Measurements from ENCODE around the gene HOXB9.

HOXB9 gene

DNA sequence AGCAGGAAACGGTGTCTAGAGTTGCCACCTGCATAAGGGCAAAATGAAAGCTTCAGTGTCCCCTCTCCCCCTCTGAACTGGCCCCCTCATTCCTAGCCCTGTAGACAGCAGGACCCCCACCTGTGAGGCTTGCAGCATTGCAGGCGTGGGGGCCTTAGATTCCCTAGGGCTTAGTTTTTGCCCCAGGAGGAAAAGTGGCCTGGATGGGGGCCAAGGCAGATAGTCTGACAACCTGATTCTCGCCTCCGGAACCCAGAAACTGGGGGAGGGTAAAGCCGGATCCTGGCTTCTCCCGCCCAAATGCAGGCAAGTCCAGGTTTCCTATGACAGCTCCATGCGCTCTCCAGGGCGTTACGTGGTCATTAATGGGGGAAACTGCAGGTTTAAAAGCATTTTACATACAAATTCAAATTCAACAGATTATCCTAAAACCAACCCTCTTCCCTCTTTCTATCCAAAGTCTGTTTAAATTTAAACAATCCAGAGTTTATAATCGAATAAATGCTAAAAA lies 20.7 kb downstream of the HOXB9 start:
- H3K27ac ChIP-seq (ENCODE audit: low read depth, low read length): no peak overlapping the region
- H4K20me1 ChIP-seq (ENCODE audit: low read depth, low read length): no peaks in the 10 kb centered on the region
- no peak for TF ChIP-seq CTCF (IDR thresholded peaks at IDR 0.05; ENCODE audit: insufficient read depth, low read length, poor library complexity, severe bottlenecking)
- TF ChIP-seq EZH2phosphoT487 (conservative IDR thresholded peaks at IDR 0.05; ENCODE audit: low read length): no peak
- no peak overlapping the region for H3K9ac ChIP-seq (ENCODE audit: low read length)
- no peaks in the 10 kb centered on the region for H3K27me3 ChIP-seq (ENCODE audit: low read length)
- H3K9me2 ChIP-seq (replicated peaks; ENCODE audit: insufficient read depth, low read length): no peaks in the 10 kb centered on the region
- no peaks in the 10 kb centered on the region for H3K9me3 ChIP-seq (ENCODE audit: insufficient read depth, low read length)
- no peak overlapping the region for H3K4me3 ChIP-seq (ENCODE audit: insufficient read depth, low read length, poor library complexity, severe bottlenecking)
- H3K79me2 ChIP-seq (ENCODE audit: insufficient read depth, low read length): no peaks in the 10 kb centered on the region
- no peaks in the 10 kb centered on the region for H3F3A ChIP-seq (ENCODE audit: insufficient read depth)
- H3K4me2 ChIP-seq (ENCODE audit: low read depth, low read length, poor library complexity, severe bottlenecking): no peak overlapping the region
- H3K36me3 ChIP-seq (ENCODE audit: low read length): no peaks in the 10 kb centered on the region
- H2AFZ ChIP-seq (ENCODE audit: low read depth, low read length, severe bottlenecking): no peak overlapping the region

DNA sequence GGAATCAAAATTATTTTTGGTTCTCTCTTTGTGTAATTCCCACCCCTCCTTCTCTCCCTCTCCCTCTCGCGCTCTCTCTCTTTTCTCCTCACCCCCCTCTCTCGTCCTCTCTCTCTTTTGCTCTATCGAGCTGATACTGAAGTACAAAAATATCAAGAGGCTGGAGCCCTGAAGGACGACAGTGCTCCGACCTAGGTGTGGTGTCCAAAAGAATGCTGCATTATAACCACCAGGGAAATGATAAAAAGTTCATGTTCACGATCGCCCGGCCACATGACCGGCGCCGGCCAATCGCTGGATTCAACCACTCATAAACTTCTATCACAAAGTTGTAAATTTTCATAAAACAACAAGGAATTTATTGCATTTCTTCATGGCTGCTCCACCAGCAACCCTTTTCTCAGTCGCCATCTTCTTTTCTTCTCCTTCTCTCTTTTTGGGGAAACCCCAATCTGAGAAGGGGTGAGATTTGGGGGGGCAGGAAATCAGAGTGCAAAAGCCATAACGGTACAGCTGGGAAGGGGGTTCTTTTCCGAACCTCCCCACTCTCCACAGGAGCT lies 21.3 kb downstream of the HOXB9 start, which contains the start of gene HOXB6:
HOXB6 (minus strand) TSS at position 217 of the 560 bp plus-strand sequence. CDS start 6,836 bp downstream, outside the sequence.
- Histone ChIP-seq H3K4me2 (ENCODE audit: low read depth, low read length, poor library complexity, severe bottlenecking) (no peak within 1 kb of the TSS), H3F3A (ENCODE audit: insufficient read depth) (no peaks in the 10 kb centered on the region), H3K9me3 (ENCODE audit: insufficient read depth, low read length) (no peaks in the 10 kb centered on the region), H3K79me2 (ENCODE audit: insufficient read depth, low read length) (no peaks in the 10 kb centered on the region), H3K27ac (ENCODE audit: low read depth, low read length) (no peak within 1 kb of the TSS), H3K27me3 (ENCODE audit: low read length) (no peaks in the 10 kb centered on the region), H3K36me3 (ENCODE audit: low read length) (no peaks in the 10 kb centered on the region), H3K9ac (ENCODE audit: low read length) (no peak within 1 kb of the TSS), H3K9me2 (replicated peaks; ENCODE audit: insufficient read depth, low read length) (no peaks in the 10 kb centered on the region), H4K20me1 (ENCODE audit: low read depth, low read length) (no peaks in the 10 kb centered on the region), H3K4me3 (ENCODE audit: insufficient read depth, low read length, poor library complexity, severe bottlenecking) (no peak within 1 kb of the TSS), H2AFZ (ENCODE audit: low read depth, low read length, severe bottlenecking) (no peak within 1 kb of the TSS)
- TF ChIP-seq EZH2phosphoT487 (conservative IDR thresholded peaks at IDR 0.05; ENCODE audit: low read length): no peak
- no peak for TF ChIP-seq CTCF (IDR thresholded peaks at IDR 0.05; ENCODE audit: insufficient read depth, low read length, poor library complexity, severe bottlenecking)

DNA sequence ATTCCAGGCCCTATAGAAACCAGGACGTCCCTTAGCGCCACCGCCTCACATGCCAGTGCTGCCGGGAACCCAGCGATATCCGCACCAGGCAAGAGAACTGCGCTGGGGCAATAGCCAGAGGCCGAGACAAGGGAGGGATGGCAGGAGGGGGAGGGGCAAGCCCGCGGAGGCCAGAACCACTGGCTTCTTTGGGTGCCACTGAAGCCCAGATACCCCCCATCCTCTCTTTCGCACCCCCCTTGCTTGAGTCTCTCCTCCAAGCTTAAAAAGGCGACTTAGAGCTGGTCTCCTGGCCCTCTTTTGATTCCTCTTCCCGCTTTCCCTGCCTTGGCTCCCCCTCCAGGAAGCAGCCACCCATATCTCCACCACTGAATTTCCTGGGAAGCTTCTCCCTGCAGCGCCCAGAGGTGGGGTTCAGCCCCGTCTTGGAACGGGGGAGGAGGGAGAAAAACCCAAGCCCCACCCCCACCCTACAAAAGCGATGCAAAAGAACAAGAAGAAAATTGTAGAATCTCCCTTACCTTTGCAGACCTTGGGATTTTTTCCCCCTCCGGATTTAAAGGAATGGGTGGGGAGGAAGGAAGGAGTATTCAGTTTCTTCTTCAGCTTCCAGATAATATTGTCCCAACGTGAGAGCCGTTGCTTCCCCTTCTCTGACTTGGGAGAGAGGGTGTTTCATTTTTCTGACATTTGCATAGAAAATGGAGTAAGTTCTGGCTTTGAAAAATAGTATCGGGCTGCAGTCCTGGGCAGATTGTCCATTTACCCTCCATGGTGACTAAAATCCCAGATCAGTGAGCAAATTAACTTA lies 22.0 kb downstream of the HOXB9 start:
- no peak overlapping the region for H2AFZ ChIP-seq (ENCODE audit: low read depth, low read length, severe bottlenecking)
- H3K9ac ChIP-seq (ENCODE audit: low read length): no peak overlapping the region
- H3K9me3 ChIP-seq (ENCODE audit: insufficient read depth, low read length): no peaks in the 10 kb centered on the region
- no peak for TF ChIP-seq CTCF (IDR thresholded peaks at IDR 0.05; ENCODE audit: insufficient read depth, low read length, poor library complexity, severe bottlenecking)
- no peak for TF ChIP-seq EZH2phosphoT487 (conservative IDR thresholded peaks at IDR 0.05; ENCODE audit: low read length)
- H3K27me3 ChIP-seq (ENCODE audit: low read length): no peaks in the 10 kb centered on the region
- H4K20me1 ChIP-seq (ENCODE audit: low read depth, low read length): no peaks in the 10 kb centered on the region
- H3K36me3 ChIP-seq (ENCODE audit: low read length): no peaks in the 10 kb centered on the region
- no peaks in the 10 kb centered on the region for H3K9me2 ChIP-seq (replicated peaks; ENCODE audit: insufficient read depth, low read length)
- H3K79me2 ChIP-seq (ENCODE audit: insufficient read depth, low read length): no peaks in the 10 kb centered on the region
- H3F3A ChIP-seq (ENCODE audit: insufficient read depth): no peaks in the 10 kb centered on the region
- H3K4me2 ChIP-seq (ENCODE audit: low read depth, low read length, poor library complexity, severe bottlenecking): no peak overlapping the region
- H3K27ac ChIP-seq (ENCODE audit: low read depth, low read length): no peak overlapping the region
- H3K4me3 ChIP-seq (ENCODE audit: insufficient read depth, low read length, poor library complexity, severe bottlenecking): no peak overlapping the region

Measured in SU-DHL-6 (cell line).